ENCODE results near the gene TRIO.

- TF ChIP-seq CTCF (IDR thresholded peaks at IDR 0.05; ENCODE audit: low read depth, low read length, poor library complexity, severe bottlenecking) (no peak), EZH2phosphoT487 (IDR thresholded peaks at IDR 0.05; ENCODE audit: borderline replicate concordance, low read length) (no peak)
Observed at GRCh38 chr5:14153071-14153864, 10.1 kb downstream of the TRIO start.
